Activated T-cell treated with anti-CD3 and anti-CD28 coated beads for 48 hours (primary cell): ENCODE results near the gene TGM3.

Experiments
- DNase-seq: peaks from one replicate; pipeline ENCODE4 v3.0.0-alpha.2; 2020; ENCODE audit warnings: low read depth

Gene TGM3

DNA sequence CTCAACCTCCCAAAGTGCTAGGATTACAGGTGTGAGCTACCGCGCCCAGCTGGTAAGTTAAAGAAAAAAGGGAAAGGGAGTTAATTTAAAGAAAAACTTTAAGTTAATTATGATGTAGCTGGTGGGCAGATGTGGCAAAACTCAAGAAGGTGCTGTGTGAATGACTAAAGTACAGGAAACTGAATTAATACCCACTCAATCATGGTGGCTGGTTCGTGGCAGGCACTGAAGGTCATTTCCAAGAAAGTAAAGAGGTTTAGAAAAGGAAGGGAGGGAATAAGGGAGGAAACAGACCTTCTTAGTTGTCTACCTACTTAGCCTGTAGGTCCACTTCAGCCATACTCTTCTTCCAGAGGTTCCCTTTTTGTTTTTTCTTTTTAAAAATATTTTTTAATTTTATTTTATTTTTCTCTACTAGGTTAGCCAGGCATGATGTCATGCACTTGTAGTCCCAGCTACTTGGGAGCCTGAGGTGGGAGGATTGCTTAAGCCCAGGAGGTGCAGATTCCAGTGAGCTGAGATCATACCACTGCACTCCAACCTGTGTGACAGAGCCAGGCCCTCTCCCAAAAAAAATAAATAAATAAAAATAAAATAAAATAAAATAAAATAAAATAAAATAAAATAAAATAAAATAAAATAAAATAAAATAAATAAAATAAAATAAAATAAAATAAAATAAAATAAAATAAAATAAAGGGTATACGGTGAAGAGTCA, 11.9 kb upstream of the TGM3 start:
- DNase-seq: no peak

- DNase-seq: no peak
These were observed 10.6 kb upstream of the TGM3 start for GRCh38 chr20:2285193-2285592.

GRCh38 chr20:2285613-2286012, 10.2 kb upstream of the TGM3 start:
- DNase-seq: no peak

DNA sequence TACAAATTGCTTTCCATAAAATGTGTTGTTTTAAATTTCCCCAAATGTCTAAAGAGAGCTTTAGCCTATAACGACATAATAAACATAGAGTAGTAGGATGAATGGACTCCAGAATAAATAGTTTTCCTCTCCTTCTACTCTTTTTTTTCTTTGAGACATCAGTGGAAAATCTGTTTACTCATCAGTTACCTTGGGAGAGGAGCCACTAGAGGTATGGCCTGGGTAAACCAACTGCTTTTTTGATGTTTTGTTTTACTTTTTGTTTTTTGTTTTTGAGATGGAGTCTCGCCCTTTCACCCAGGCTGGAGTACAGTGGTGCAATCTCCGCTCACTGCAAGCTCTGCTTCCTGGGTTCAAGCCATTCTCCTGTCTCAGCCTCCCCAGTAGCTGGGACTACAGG, 8.3 kb upstream of the TGM3 start:
- no peak for DNase-seq

GRCh38 chr20:2289475-2289874, 6.3 kb upstream of the TGM3 start:
- DNase-seq: no peak

- no peak for DNase-seq
These were observed 5.3 kb upstream of the TGM3 start for GRCh38 chr20:2290486-2290885.

GRCh38 chr20:2292416-2293110, 3.2 kb upstream of the TGM3 start:
- no peak for DNase-seq

GRCh38 chr20:2293486-2293885, 2.3 kb upstream of the TGM3 start:
- DNase-seq: no peak

GRCh38 chr20:2293971-2294370, 1.8 kb upstream of the TGM3 start:
- no peak for DNase-seq

GRCh38 chr20:2295286-2295685, 515 bp upstream of the TGM3 start:
- no peak for DNase-seq

DNA sequence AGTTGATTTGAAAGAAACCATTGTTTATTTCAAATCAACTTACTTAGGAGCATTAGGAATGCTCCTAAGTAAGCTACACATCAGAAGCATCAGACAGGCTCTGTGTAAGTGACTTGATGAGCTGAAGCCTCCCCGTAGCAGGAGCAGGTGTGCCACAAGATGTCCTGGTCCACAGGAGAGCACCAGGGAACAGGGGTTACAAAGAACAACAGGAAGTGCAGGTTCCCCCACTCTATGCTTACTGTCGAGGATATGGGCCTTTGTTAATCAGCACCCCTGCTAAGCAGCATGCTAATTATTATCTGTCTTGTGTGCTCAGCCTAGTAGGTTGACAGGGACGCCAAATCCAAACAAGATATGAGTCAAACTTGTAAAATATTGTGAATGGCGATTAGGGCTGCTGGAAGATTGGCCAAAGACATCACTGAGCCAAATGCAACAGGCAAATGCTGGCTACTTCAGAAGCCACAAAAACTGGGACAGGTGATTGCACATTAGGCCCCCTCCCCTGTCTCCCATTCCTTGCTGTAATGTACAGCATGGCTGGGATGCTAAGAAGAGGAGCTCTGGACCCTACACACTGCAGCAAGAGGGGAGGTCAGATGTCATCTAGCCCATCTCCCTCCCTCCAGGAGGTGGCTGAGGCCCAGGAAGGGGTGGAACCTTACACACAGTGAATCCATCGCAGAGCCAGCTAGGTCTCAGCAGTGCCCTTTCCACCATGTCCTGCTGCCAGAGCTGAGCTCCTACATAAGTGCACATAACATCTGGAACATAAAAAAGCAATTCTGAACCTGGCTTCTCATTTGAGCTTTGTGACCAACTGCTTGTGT, 939 bp downstream of the TGM3 start:
- no peak for DNase-seq

GRCh38 chr20:2297357-2297728, 1.5 kb downstream of the TGM3 start:
- DNase-seq: no peak

DNA sequence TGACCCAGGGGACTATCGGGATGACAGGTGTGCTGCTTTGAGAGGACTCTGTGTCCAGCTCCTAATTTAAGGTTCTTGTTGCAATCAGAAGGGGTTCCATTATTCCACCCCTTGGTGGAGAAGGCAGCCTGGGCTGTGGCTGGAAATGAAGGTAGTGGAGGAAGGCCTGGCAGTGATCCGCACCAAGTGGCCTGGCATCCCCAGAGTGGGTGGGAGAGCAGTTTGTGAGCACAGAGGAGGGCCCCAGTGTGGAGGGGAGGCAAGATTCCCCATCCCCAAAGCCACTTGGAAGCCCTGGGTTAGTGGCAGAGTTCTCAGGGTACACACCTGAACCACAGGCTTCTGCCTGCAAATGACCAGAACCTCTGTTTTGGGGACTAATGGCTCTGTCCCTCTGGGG, 2.3 kb downstream of the TGM3 start:
- DNase-seq: no peak

GRCh38 chr20:2298701-2299100, 2.9 kb downstream of the TGM3 start:
- no peak for DNase-seq

GRCh38 chr20:2299301-2299700, 3.5 kb downstream of the TGM3 start:
- DNase-seq: no peak

DNA sequence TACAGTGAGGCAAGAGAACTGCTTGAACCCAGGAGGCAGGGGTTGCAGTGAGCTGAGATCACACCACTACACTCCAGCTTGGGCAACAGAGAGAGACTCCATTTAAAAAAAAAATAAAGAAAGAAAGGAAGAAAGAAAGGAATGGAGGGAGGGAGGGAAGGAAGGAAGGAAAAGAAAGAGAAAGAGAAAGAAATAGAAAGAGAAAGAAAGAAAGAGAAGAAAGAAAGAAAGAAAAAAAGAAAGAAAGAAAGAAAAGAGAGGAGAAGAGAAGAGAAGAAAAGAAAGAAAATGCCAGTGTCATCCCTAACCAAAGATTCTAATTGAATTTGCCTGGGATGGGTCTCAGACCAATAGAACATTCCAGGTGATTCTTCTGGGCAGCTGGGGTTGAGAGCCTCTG, 4.2 kb downstream of the TGM3 start:
- DNase-seq: no peak

DNA sequence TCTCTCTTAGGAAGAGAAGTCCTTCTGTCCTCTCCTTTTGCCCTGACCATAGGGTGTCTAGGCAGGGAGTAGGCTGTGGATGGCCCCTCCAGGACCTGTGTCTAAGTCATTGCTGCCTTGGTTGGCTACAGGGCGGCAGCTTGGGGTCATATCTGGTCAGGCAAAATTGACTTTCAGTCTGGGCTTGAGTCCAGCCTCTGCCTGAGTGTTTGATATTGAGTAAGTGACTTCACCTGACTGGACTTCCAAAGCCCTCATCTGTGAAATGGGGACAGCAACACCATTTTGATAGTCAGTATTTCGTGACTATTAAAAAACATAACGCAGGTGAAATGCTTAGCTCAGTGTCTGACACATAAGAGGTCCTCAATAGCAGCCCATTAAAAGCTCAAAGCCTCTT, 4.6 kb downstream of the TGM3 start:
- DNase-seq: no peak

- DNase-seq: no peak
These were observed 5.4 kb downstream of the TGM3 start for GRCh38 chr20:2301164-2301622.

- no peak for DNase-seq
These were observed 6.7 kb downstream of the TGM3 start for GRCh38 chr20:2302384-2303060.

DNA sequence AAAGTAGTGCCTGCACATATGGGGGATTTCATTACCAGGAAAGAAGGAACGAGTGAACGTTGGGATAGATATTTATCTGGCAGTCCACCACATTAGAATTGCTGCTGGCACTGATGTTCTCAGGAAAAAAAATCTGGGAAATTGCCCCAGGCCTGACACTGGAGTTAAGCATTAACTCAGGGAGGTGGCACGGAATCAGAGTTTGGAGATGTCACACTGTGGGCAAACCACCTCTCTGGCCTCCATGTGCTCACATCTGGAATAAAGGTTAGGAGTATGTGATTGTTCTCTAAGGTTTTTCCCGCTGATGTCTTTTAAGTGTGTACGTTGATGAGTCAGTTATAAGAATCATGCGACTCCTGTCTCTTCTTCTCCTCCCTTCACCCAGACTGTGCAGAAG, 7.9 kb downstream of the TGM3 start:
- DNase-seq: no peak

DNA sequence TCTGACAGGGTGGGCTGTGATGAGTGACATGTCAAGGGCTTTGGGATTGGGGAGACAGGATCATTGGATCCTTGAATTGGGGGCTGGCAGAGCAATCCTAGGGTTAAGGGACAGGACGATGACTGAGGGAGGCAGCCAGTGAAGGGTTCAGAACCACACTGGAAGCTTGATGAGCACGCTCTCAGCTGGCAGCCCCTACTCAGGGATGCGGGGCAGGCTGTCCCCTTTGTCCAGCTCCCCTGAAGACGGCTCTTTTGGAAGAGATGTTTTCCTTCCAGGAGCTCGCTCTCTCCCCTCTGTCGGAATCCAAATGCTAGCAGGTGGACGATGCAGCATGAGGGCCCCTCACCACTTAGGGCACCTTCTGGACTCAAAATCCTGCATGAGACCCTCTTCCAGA, 8.4 kb downstream of the TGM3 start:
- DNase-seq: no peak

DNA sequence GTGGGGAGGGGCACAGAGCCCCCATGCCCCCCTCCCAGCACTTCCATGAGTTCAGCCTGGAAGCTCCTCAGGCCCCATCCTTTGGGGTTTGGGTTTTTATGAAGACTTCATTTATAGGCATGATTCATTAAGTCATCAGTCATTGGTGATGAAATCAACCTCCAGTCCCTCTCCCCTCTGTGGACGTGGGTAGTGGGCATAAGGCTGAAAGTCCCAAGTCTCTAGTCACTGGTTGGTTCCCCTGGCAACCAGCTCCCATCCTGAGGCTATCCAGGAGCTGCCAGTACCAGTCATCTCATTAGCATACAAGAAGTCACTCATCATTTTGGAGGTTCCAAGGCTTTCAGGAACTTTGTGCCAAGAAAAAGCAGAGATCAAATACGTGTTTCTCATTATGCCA, 9.2 kb downstream of the TGM3 start:
- no peak for DNase-seq
